ENCODE data around the gene TTYH3.

The TTYH3 gene

DNA sequence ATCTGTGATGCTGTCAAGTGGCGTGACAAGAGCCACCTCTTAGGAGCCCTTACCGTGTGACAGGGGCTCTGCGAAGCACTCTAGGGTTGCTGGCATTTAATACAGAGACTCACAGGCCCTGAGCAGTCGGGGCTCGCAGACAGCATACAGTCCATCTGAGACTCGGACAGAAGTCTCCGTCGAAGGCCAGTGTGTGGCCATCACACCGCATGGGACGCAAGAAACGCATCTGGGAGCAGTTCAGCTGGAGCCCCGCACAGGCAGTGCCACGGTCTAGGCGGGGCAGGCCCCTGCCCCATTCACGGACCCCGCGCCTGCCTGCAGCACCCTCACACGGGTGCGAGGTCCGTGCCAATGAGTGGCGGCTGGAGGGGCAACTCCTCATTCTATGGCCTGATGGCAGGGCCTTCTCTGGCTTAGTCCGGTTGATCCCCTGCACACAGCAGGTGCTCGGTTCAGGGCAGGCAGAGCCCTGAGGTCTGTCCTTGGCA lies 39.4 kb upstream of the TTYH3 start:
- DNase-seq = no peak
- Histone ChIP-seq H3K27ac (ENCODE audit: insufficient read depth, low read length, poor library complexity, severe bottlenecking) (no peak overlapping the region), H3K9me3 (ENCODE audit: control insufficient read depth, low read length) (no peaks in the 10 kb centered on the region), H3K4me1 (ENCODE audit: control insufficient read depth, insufficient read depth, low read length, poor library complexity, severe bottlenecking) (no peaks in the 10 kb centered on the region), H3K4me3 (ENCODE audit: insufficient read depth, low read depth, low read length, poor library complexity, severe bottlenecking) (no peak overlapping the region), H3K27me3 (replicated peaks; ENCODE audit: control insufficient read depth, insufficient read depth, low read length, poor library complexity, severe bottlenecking) (no peaks in the 10 kb centered on the region), H3K36me3 (ENCODE audit: control insufficient read depth, insufficient read depth, low read length) (peaks cover 16% of the 10 kb centered on the region)

DNA sequence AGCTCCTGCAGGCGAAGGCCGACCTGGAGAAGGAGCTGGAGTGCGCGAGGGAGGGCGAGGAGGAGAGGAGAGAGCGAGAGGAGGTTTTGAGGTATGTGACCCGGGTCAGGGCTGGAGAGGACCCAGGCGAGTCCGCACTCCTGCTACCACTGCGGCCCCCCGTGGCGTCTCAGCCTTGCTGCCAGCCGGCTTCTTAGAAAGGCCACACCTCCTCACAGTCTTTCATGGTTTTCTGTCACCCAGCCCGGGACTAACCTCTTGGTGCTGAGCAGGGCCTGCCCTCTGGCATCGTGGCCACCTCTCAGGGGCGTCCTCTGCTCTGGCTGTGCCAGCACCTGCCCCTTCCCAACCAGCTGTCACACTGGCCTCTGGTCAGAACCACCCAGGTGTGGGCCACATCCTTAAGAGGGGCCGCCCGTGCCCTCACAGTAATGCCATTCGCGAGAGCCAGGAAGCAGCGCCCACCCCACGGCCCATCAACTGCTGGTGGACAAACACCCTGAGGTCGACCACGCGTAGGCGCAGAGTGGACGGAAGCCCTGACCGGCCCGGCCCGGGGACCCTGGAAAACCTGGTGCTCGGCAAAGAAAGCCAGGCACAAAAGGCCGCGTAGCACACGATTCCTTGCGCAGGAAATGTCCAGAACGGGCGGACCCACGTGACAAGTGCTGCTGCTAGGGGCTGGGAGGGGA lies 38.6 kb upstream of the TTYH3 start:
- Histone ChIP-seq H3K9me3 (ENCODE audit: control insufficient read depth, low read length) (no peaks in the 10 kb centered on the region), H3K4me3 (ENCODE audit: insufficient read depth, low read depth, low read length, poor library complexity, severe bottlenecking) (no peak overlapping the region), H3K36me3 (ENCODE audit: control insufficient read depth, insufficient read depth, low read length) (peaks cover 16% of the 10 kb centered on the region), H3K27me3 (replicated peaks; ENCODE audit: control insufficient read depth, insufficient read depth, low read length, poor library complexity, severe bottlenecking) (no peaks in the 10 kb centered on the region), H3K4me1 (ENCODE audit: control insufficient read depth, insufficient read depth, low read length, poor library complexity, severe bottlenecking) (no peaks in the 10 kb centered on the region), H3K27ac (ENCODE audit: insufficient read depth, low read length, poor library complexity, severe bottlenecking) (no peak overlapping the region)
- no peak for DNase-seq

DNA sequence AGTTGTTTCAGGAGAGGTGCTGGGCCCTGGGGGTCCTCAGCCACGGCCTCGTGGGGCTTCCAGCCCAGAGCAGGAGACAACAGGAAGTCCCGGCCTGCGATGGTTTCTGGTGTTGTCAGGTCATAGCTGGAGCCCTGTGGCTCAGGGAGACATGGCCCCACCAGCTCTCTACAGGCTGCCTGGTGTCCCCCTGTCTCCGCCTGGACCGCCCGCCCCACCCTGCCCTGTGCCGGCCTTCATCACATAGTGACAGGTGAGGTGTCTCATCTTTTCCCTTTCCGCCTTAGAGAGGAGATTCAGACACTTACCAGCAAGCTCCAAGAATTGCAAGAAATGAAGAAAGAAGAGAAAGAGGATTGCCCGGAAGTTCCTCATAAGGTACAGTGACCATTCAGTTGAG lies 37.2 kb upstream of the TTYH3 start:
- H3K4me1 ChIP-seq (ENCODE audit: control insufficient read depth, insufficient read depth, low read length, poor library complexity, severe bottlenecking) = no peaks in the 10 kb centered on the region
- DNase-seq = no peak
- H3K36me3 ChIP-seq (ENCODE audit: control insufficient read depth, insufficient read depth, low read length) = peaks cover 16% of the 10 kb centered on the region
- H3K27ac ChIP-seq (ENCODE audit: insufficient read depth, low read length, poor library complexity, severe bottlenecking) = no peak overlapping the region
- H3K9me3 ChIP-seq (ENCODE audit: control insufficient read depth, low read length) = no peaks in the 10 kb centered on the region
- H3K27me3 ChIP-seq (replicated peaks; ENCODE audit: control insufficient read depth, insufficient read depth, low read length, poor library complexity, severe bottlenecking) = no peaks in the 10 kb centered on the region
- no peak overlapping the region for H3K4me3 ChIP-seq (ENCODE audit: insufficient read depth, low read depth, low read length, poor library complexity, severe bottlenecking)

DNA sequence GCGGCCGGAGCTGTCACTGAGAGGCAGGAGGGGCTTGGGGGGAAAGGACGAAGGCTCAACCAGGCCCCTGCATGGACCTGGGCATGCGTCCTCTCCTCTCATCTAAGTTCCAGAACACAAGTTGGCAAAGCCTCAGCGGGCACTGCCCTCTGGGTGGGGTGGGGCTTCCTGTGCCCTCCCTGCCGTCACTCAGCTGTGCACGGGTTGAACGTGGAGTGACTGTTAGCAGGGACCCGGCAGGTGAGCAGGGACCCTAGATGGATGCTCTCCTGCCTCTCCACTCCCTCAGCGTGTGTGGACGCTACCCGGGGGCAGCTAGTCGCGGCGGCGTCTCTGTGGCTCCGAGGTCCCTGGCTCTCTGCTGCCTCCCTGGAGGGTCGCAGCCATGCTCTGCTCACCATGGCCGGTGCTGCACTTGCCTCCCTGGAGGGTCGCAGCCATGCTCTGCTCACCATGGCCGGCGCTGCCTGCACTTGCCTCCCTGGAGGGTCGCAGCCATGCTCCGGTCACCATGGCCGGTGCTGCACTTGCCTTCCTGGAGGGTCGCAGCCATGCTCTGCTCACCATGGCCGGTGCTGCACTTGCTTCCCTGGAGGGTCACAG lies 36.4 kb upstream of the TTYH3 start:
- no peak for DNase-seq
- H3K4me3 ChIP-seq (ENCODE audit: insufficient read depth, low read depth, low read length, poor library complexity, severe bottlenecking) = no peak overlapping the region
- peaks cover 16% of the 10 kb centered on the region for H3K36me3 ChIP-seq (ENCODE audit: control insufficient read depth, insufficient read depth, low read length)
- H3K27ac ChIP-seq (ENCODE audit: insufficient read depth, low read length, poor library complexity, severe bottlenecking) = no peak overlapping the region
- H3K4me1 ChIP-seq (ENCODE audit: control insufficient read depth, insufficient read depth, low read length, poor library complexity, severe bottlenecking) = no peaks in the 10 kb centered on the region
- no peaks in the 10 kb centered on the region for H3K27me3 ChIP-seq (replicated peaks; ENCODE audit: control insufficient read depth, insufficient read depth, low read length, poor library complexity, severe bottlenecking)
- H3K9me3 ChIP-seq (ENCODE audit: control insufficient read depth, low read length) = no peaks in the 10 kb centered on the region

DNA sequence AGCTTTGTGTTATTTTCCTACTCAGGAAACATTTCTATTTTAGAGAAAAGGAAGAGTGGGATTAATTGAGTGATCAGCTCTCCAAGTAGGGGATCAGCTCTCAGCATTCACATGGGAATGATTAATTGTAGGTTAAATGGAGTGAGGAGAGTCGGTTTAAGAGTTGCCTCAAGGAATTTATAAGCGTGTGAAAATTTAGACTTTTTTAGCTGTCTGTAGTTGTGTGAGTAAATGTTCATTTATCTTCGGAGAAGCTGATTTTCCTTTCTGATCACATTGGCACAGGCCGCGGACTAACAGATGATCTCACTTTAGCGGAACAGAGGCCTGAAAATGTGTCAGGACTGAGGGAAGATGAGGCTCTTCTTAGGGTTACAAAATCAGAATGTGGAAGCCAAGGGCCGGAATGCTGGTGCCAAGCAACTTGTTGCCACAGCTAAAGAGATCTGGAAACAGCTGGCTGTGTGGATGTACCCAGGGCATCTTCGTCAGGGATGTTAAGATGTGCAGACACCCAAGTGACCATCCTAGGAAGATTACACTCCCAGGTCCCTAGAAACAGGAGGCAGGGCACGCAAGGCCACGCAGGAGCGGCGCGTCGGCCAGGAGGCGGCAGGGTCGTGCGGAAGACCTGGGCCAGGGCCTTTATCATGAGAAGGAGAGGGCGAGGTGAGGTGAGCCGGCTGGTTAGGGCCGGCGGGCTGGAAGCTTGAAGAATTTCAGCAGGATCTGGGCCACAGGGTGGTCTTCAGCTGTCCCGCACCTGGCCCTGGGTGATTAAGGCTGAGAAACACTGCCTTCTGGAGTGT lies 35.1 kb upstream of the TTYH3 start:
- H3K4me3 ChIP-seq (ENCODE audit: insufficient read depth, low read depth, low read length, poor library complexity, severe bottlenecking) = no peak overlapping the region
- no peaks in the 10 kb centered on the region for H3K9me3 ChIP-seq (ENCODE audit: control insufficient read depth, low read length)
- H3K27me3 ChIP-seq (replicated peaks; ENCODE audit: control insufficient read depth, insufficient read depth, low read length, poor library complexity, severe bottlenecking) = no peaks in the 10 kb centered on the region
- DNase-seq = no peak
- H3K27ac ChIP-seq (ENCODE audit: insufficient read depth, low read length, poor library complexity, severe bottlenecking) = no peak overlapping the region
- H3K4me1 ChIP-seq (ENCODE audit: control insufficient read depth, insufficient read depth, low read length, poor library complexity, severe bottlenecking) = no peaks in the 10 kb centered on the region
- peaks cover 10% of the 10 kb centered on the region for H3K36me3 ChIP-seq (ENCODE audit: control insufficient read depth, insufficient read depth, low read length)

DNA sequence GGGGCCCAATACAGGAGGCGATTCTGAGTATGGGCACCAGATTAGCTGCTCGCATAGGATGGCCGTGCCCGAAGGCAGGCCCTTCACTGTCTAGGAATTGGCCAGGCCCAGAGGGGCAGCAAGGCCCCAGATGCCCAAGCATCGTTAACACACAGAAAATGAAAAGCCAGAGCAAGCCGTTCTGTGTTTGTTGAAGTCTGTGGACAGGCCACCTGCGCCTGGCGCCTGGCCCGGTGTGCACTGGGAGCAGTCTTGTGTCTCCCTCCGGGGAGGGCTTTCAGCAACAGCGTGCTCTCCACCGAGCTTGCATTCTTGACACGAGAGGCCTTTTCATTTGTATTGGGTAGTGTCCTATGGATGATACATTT lies 34.5 kb upstream of the TTYH3 start:
- Histone ChIP-seq H3K36me3 (ENCODE audit: control insufficient read depth, insufficient read depth, low read length) (peaks cover 6% of the 10 kb centered on the region), H3K27me3 (replicated peaks; ENCODE audit: control insufficient read depth, insufficient read depth, low read length, poor library complexity, severe bottlenecking) (no peaks in the 10 kb centered on the region), H3K4me3 (ENCODE audit: insufficient read depth, low read depth, low read length, poor library complexity, severe bottlenecking) (no peak overlapping the region), H3K4me1 (ENCODE audit: control insufficient read depth, insufficient read depth, low read length, poor library complexity, severe bottlenecking) (no peaks in the 10 kb centered on the region), H3K27ac (ENCODE audit: insufficient read depth, low read length, poor library complexity, severe bottlenecking) (no peak overlapping the region), H3K9me3 (ENCODE audit: control insufficient read depth, low read length) (no peaks in the 10 kb centered on the region)
- DNase-seq = no peak

DNA sequence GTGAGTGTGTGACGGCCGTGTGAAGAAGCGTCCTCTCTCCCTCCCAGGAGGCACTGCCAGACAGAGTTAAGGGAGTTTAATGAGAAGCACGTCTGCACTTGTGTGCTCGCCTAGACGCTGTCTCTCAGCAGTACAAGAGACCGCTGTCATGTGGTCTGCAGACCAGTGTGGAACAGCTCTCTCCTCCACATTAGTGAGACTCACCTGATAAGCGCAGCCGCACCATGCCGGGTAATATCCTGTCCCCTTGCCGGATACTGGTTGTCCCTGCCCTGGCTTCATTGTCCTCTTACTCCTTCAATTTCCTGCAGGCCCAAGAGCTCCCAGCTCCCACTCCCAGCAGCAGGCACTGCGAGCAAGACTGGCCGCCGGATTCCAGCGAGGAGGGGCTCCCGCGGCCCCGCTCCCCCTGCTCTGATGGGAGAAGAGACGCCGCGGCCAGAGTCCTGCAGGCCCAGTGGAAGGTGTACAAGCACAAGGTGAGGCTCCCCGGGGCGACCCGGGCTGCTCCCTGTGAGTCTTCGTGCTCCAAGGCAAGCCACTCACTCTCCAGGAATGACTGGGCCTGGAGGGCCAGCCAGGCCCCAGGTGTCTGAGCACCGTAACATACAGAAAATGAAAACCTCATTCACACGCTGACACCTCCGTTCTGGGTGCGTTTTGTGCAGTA lies 33.5 kb upstream of the TTYH3 start:
- H3K4me1 ChIP-seq (ENCODE audit: control insufficient read depth, insufficient read depth, low read length, poor library complexity, severe bottlenecking) = no peaks in the 10 kb centered on the region
- H3K27me3 ChIP-seq (replicated peaks; ENCODE audit: control insufficient read depth, insufficient read depth, low read length, poor library complexity, severe bottlenecking) = no peaks in the 10 kb centered on the region
- no peaks in the 10 kb centered on the region for H3K9me3 ChIP-seq (ENCODE audit: control insufficient read depth, low read length)
- DNase-seq = no peak
- H3K4me3 ChIP-seq (ENCODE audit: insufficient read depth, low read depth, low read length, poor library complexity, severe bottlenecking) = no peak overlapping the region
- no peaks in the 10 kb centered on the region for H3K36me3 ChIP-seq (ENCODE audit: control insufficient read depth, insufficient read depth, low read length)
- no peak overlapping the region for H3K27ac ChIP-seq (ENCODE audit: insufficient read depth, low read length, poor library complexity, severe bottlenecking)

DNA sequence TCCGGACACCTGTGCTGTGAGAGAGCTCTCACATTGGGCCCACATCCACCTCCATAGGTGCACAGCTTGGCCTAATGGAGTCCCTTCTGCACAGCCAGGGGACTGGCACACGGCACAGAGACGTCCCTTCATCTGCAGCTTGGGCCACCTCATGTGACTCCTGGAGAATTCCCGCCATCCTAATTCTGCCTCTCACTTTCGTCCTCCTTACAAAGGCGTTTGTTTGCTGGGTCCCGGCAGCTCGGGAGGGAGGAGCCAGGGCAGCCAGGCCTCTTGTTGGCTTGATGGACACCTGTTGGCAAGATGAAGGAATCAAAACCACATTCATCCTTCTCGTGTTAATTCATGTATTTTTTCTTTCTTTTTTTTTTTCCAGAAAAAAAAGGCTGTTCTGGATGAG lies 30.7 kb upstream of the TTYH3 start:
- no peaks in the 10 kb centered on the region for H3K36me3 ChIP-seq (ENCODE audit: control insufficient read depth, insufficient read depth, low read length)

DNA sequence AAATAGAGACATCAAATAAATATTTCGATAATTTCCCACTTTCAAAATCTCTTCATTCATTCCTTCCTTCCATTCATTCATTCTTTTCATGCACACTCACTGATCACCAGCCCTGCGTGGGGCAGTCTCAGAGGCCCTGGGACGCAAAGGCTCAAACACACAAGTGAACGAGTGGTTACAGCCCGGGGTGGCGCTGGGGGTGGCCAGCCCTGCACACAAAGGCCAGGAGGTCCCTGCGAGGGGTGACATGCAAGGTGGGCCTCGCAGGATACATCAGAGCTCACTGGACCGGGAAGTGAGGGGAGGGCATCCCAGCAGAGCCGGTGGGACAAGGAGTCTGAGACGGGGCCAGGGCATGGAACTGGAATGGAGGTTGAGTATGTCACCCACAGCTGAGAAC lies 29.9 kb upstream of the TTYH3 start:
- no peak overlapping the region for H3K4me3 ChIP-seq (ENCODE audit: insufficient read depth, low read depth, low read length, poor library complexity, severe bottlenecking)
- DNase-seq = no peak
- no peak overlapping the region for H3K27ac ChIP-seq (ENCODE audit: insufficient read depth, low read length, poor library complexity, severe bottlenecking)
- no peaks in the 10 kb centered on the region for H3K27me3 ChIP-seq (replicated peaks; ENCODE audit: control insufficient read depth, insufficient read depth, low read length, poor library complexity, severe bottlenecking)
- H3K9me3 ChIP-seq (ENCODE audit: control insufficient read depth, low read length) = no peaks in the 10 kb centered on the region
- H3K36me3 ChIP-seq (ENCODE audit: control insufficient read depth, insufficient read depth, low read length) = no peaks in the 10 kb centered on the region
- H3K4me1 ChIP-seq (ENCODE audit: control insufficient read depth, insufficient read depth, low read length, poor library complexity, severe bottlenecking) = no peaks in the 10 kb centered on the region

More for the DNA sequence above, 30.7 kb upstream of the TTYH3 start:
- Histone ChIP-seq H3K4me3 (ENCODE audit: insufficient read depth, low read depth, low read length, poor library complexity, severe bottlenecking) (no peak overlapping the region), H3K4me1 (ENCODE audit: control insufficient read depth, insufficient read depth, low read length, poor library complexity, severe bottlenecking) (no peaks in the 10 kb centered on the region), H3K27me3 (replicated peaks; ENCODE audit: control insufficient read depth, insufficient read depth, low read length, poor library complexity, severe bottlenecking) (no peaks in the 10 kb centered on the region), H3K9me3 (ENCODE audit: control insufficient read depth, low read length) (no peaks in the 10 kb centered on the region), H3K27ac (ENCODE audit: insufficient read depth, low read length, poor library complexity, severe bottlenecking) (no peak overlapping the region)
- no peak for DNase-seq
